ENCODE measurements around the gene DHRS7B.
A peak's percentile ranks its signal among the peaks of the same experiment; 100 is the strongest.

The DHRS7B gene

DNA sequence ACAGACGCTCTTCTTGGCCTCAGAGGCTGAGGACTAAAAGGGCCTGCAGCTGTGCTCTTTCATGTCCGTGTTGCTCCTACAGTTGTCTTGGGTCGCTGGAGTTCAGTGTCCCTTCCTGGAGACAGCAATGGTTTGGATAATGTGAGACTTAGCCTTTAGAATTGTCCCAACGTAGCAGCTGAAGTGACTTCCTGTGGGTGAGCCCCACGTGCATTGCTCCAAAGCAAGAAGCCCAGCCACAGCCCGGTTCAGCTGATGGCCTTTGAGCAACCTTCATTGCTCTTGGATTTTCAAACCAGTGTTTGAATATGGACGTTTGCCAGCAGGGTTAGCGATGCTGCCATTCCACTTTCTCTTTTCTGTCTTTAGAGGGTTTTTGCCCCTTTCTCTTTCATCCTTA, 67.5 kb downstream of the DHRS7B start:
- Histone ChIP-seq H3K4ac (ENCODE audit: low read depth in 1 of 2, low read length in 2 of 2) (no peak overlapping the region), H3K23ac (ENCODE audit: low read length in 2 of 2) (no peak overlapping the region), H4K8ac (ENCODE audit: low read length) (no peak overlapping the region), H3K4me1 (ENCODE audit: control insufficient read depth, insufficient read depth, low read depth, low read length) (no peaks in the 10 kb centered on the region), H3K14ac (ENCODE audit: low read length in 2 of 2) (no peak overlapping the region), H3K9ac (ENCODE audit: low read length) (peak overlapping the region; percentile 35), H3K27me3 (ENCODE audit: control insufficient read depth in 1 of 2, insufficient read depth in 1 of 2, low read length in 2 of 2) (no peaks in the 10 kb centered on the region), H3K4me3 (ENCODE audit: insufficient read depth in 1 of 2, low read depth in 1 of 2, low read length in 2 of 2) (peak overlapping the region in 1 of 2 experiments; percentile 62), H2AFZ (ENCODE audit: low read depth, low read length) (no peak overlapping the region), H3K4me2 (ENCODE audit: low read length, poor library complexity, severe bottlenecking) (no peak overlapping the region), H3K18ac (ENCODE audit: low read depth in 1 of 2, low read length in 2 of 2) (no peak overlapping the region), H3K79me1 (replicated peaks; ENCODE audit: low read length, poor library complexity, severe bottlenecking) (peaks cover 37% of the 10 kb centered on the region), H3K27ac (ENCODE audit: low read length, poor library complexity, severe bottlenecking) (no peak overlapping the region), H4K91ac (ENCODE audit: low read length) (no peak overlapping the region), H3K9me3 (ENCODE audit: control insufficient read depth, low read length) (no peaks in the 10 kb centered on the region), H2BK120ac (ENCODE audit: low read depth, low read length) (no peak overlapping the region), H2BK15ac (ENCODE audit: low read depth, poor library complexity, severe bottlenecking) (no peak overlapping the region), H3K36me3 (ENCODE audit: control insufficient read depth in 1 of 2, insufficient read depth in 2 of 2, low read depth in 1 of 2, low read length in 2 of 2) (peaks cover 48 to 62% of the 10 kb centered on the region in 2 experiments), H2BK5ac (ENCODE audit: low read depth, low read length, poor library complexity, severe bottlenecking) (no peak overlapping the region), H2AK5ac (ENCODE audit: low read length, severe bottlenecking) (no peak overlapping the region), H2BK12ac (ENCODE audit: low read length in 2 of 2) (no peak overlapping the region)
- no peak for DNase-seq
- WGBS, result 79% methylated on average over 8 of the region's 8 CpGs

DNA sequence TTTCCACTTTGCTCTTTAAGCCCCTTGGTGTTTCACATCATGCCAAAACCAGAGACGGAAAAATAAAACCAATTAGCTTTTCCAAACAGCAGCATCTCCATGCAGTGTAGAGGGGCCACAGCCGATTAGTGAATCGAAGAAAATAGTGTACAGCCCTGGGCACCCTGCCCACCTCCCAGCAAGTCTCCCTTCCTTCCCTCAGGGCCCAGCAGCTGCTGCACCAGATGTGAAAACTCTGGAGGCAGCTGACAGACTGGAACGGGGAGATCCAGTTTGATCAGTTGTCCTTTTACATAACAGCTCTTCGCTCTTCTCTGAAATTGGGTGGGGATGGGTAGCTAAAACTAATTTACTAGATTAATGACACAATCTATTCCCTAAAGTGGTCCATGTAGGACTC, 67.9 kb downstream of the DHRS7B start:
- Histone ChIP-seq H3K4ac (ENCODE audit: low read depth in 1 of 2, low read length in 2 of 2) (no peak overlapping the region), H3K36me3 (ENCODE audit: control insufficient read depth in 1 of 2, insufficient read depth in 2 of 2, low read depth in 1 of 2, low read length in 2 of 2) (peaks cover 49 to 57% of the 10 kb centered on the region in 2 experiments), H2BK15ac (ENCODE audit: low read depth, poor library complexity, severe bottlenecking) (no peak overlapping the region), H2AFZ (ENCODE audit: low read depth, low read length) (no peak overlapping the region), H3K4me1 (ENCODE audit: control insufficient read depth, insufficient read depth, low read depth, low read length) (peaks cover 3% of the 10 kb centered on the region), H2AK5ac (ENCODE audit: low read length, severe bottlenecking) (no peak overlapping the region), H2BK5ac (ENCODE audit: low read depth, low read length, poor library complexity, severe bottlenecking) (no peak overlapping the region), H3K14ac (ENCODE audit: low read length in 2 of 2) (no peak overlapping the region), H3K79me1 (replicated peaks; ENCODE audit: low read length, poor library complexity, severe bottlenecking) (peaks cover 37% of the 10 kb centered on the region), H3K4me2 (ENCODE audit: low read length, poor library complexity, severe bottlenecking) (no peak overlapping the region), H2BK12ac (ENCODE audit: low read length in 2 of 2) (no peak overlapping the region), H3K4me3 (ENCODE audit: insufficient read depth in 1 of 2, low read depth in 1 of 2, low read length in 2 of 2) (peak overlapping the region in 1 of 2 experiments; percentile 62), H3K27ac (ENCODE audit: low read length, poor library complexity, severe bottlenecking) (no peak overlapping the region), H3K23ac (ENCODE audit: low read length in 2 of 2) (no peak overlapping the region), H3K9ac (ENCODE audit: low read length) (peak overlapping the region; percentile 35), H4K8ac (ENCODE audit: low read length) (no peak overlapping the region), H4K91ac (ENCODE audit: low read length) (peak overlapping the region; percentile 32), H3K18ac (ENCODE audit: low read depth in 1 of 2, low read length in 2 of 2) (no peak overlapping the region), H3K9me3 (ENCODE audit: control insufficient read depth, low read length) (no peaks in the 10 kb centered on the region), H3K27me3 (ENCODE audit: control insufficient read depth in 1 of 2, insufficient read depth in 1 of 2, low read length in 2 of 2) (no peaks in the 10 kb centered on the region), H2BK120ac (ENCODE audit: low read depth, low read length) (no peak overlapping the region)
- DNase-seq, result no peak
- 95% methylated on average over 4 of the region's 5 CpGs for WGBS

DNA sequence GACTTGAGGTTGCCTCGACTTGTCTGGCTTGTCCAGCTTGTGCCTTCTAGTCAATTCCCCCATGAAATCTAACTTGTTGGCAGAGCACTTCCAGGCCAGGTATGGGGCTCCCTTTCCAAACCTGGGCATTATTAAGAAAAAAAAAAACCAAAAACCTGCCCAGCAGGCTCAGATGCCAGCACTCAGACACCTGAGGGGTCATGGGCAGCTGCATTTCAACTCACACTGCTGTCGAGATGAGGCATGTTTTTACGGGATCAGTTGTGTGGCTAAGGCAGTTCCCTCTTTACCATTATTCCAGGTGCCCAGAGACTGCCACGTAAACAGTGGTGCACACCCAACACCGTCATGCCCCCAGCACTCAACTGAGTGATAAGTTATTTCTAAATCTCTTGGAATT, 69.4 kb downstream of the DHRS7B start:
- Histone ChIP-seq H3K4me2 (ENCODE audit: low read length, poor library complexity, severe bottlenecking) (no peak overlapping the region), H3K79me1 (replicated peaks; ENCODE audit: low read length, poor library complexity, severe bottlenecking) (peaks cover 43% of the 10 kb centered on the region), H3K9me3 (ENCODE audit: control insufficient read depth, low read length) (no peaks in the 10 kb centered on the region), H2BK120ac (ENCODE audit: low read depth, low read length) (no peak overlapping the region), H2BK5ac (ENCODE audit: low read depth, low read length, poor library complexity, severe bottlenecking) (no peak overlapping the region), H3K27ac (ENCODE audit: low read length, poor library complexity, severe bottlenecking) (no peak overlapping the region), H3K4ac (ENCODE audit: low read depth in 1 of 2, low read length in 2 of 2) (no peak overlapping the region), H3K9ac (ENCODE audit: low read length) (no peak overlapping the region), H3K4me3 (ENCODE audit: insufficient read depth in 1 of 2, low read depth in 1 of 2, low read length in 2 of 2) (no peak overlapping the region), H4K8ac (ENCODE audit: low read length) (no peak overlapping the region), H4K91ac (ENCODE audit: low read length) (no peak overlapping the region), H3K27me3 (ENCODE audit: control insufficient read depth in 1 of 2, insufficient read depth in 1 of 2, low read length in 2 of 2) (no peaks in the 10 kb centered on the region), H2AFZ (ENCODE audit: low read depth, low read length) (no peak overlapping the region), H3K14ac (ENCODE audit: low read length in 2 of 2) (no peak overlapping the region), H2BK12ac (ENCODE audit: low read length in 2 of 2) (no peak overlapping the region), H3K18ac (ENCODE audit: low read depth in 1 of 2, low read length in 2 of 2) (no peak overlapping the region), H3K4me1 (ENCODE audit: control insufficient read depth, insufficient read depth, low read depth, low read length) (peaks cover 11% of the 10 kb centered on the region), H2BK15ac (ENCODE audit: low read depth, poor library complexity, severe bottlenecking) (no peak overlapping the region), H3K36me3 (ENCODE audit: control insufficient read depth in 1 of 2, insufficient read depth in 2 of 2, low read depth in 1 of 2, low read length in 2 of 2) (peaks cover 46 to 53% of the 10 kb centered on the region in 2 experiments), H3K23ac (ENCODE audit: low read length in 2 of 2) (no peak overlapping the region), H2AK5ac (ENCODE audit: low read length, severe bottlenecking) (no peak overlapping the region)
- no peak for DNase-seq
- 99% methylated on average over 4 of the region's 5 CpGs for WGBS

DNA sequence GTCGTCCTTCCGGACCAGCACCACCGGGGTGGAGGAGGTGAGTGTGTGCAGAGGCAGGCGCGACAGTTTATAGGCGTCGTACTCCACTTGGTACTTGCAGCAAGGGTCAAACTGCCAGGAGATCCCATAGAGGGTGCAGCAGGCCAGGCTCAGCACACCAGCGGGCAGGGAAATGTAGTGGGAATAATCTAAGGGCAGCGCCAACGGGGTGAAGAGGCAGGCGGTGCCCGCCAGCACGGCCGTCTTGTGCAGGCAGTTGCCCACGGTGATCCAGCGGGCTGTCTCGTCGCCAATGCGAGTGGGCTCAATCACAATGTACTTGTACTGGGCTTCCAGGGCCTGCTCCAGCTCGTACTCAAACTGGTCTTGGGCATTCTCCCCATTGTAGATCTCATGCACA, 71.6 kb downstream of the DHRS7B start:
- Histone ChIP-seq H3K4me2 (ENCODE audit: low read length, poor library complexity, severe bottlenecking) (no peak overlapping the region), H2AFZ (ENCODE audit: low read depth, low read length) (no peak overlapping the region), H3K27me3 (ENCODE audit: control insufficient read depth in 1 of 2, insufficient read depth in 1 of 2, low read length in 2 of 2) (no peaks in the 10 kb centered on the region), H3K9ac (ENCODE audit: low read length) (no peak overlapping the region), H4K8ac (ENCODE audit: low read length) (peak overlapping the region; percentile 29), H3K4me1 (ENCODE audit: control insufficient read depth, insufficient read depth, low read depth, low read length) (peaks cover 11% of the 10 kb centered on the region), H3K27ac (ENCODE audit: low read length, poor library complexity, severe bottlenecking) (no peak overlapping the region), H3K18ac (ENCODE audit: low read depth in 1 of 2, low read length in 2 of 2) (no peak overlapping the region), H3K79me1 (replicated peaks; ENCODE audit: low read length, poor library complexity, severe bottlenecking) (peaks cover 43% of the 10 kb centered on the region), H2BK120ac (ENCODE audit: low read depth, low read length) (no peak overlapping the region), H3K14ac (ENCODE audit: low read length in 2 of 2) (no peak overlapping the region), H3K36me3 (ENCODE audit: control insufficient read depth in 1 of 2, insufficient read depth in 2 of 2, low read depth in 1 of 2, low read length in 2 of 2) (peaks cover 39 to 65% of the 10 kb centered on the region in 2 experiments), H2AK5ac (ENCODE audit: low read length, severe bottlenecking) (no peak overlapping the region), H2BK5ac (ENCODE audit: low read depth, low read length, poor library complexity, severe bottlenecking) (no peak overlapping the region), H3K9me3 (ENCODE audit: control insufficient read depth, low read length) (no peaks in the 10 kb centered on the region), H4K91ac (ENCODE audit: low read length) (no peak overlapping the region), H3K23ac (ENCODE audit: low read length in 2 of 2) (no peak overlapping the region), H3K4ac (ENCODE audit: low read depth in 1 of 2, low read length in 2 of 2) (no peak overlapping the region), H3K4me3 (ENCODE audit: insufficient read depth in 1 of 2, low read depth in 1 of 2, low read length in 2 of 2) (no peak overlapping the region), H2BK12ac (ENCODE audit: low read length in 2 of 2) (no peak overlapping the region), H2BK15ac (ENCODE audit: low read depth, poor library complexity, severe bottlenecking) (no peak overlapping the region)
- 98% methylated on average over 20 of the region's 20 CpGs for WGBS
- DNase-seq, result no peak

Measured in mesenchymal stem cell (in vitro differentiated cells and primary cell).